DMS153 treated with DMSO at 0.1 percent for 48 hours (cell line): ENCODE measurements around the gene SRGAP3.

Experiments used
- DNase-seq: peaks from one replicate; lab custom pipeline; 2025; ENCODE audit not compliant: unreplicated experiment; lab: John Stamatoyannopoulos, UW

Gene SRGAP3

GRCh38 chr3:8976540-8977182 is 272.8 kb downstream of the SRGAP3 start:
- no peak for DNase-seq

- no peak for DNase-seq
Measured at GRCh38 chr3:8975081-8976020, 274.1 kb downstream of the SRGAP3 start.

DNA sequence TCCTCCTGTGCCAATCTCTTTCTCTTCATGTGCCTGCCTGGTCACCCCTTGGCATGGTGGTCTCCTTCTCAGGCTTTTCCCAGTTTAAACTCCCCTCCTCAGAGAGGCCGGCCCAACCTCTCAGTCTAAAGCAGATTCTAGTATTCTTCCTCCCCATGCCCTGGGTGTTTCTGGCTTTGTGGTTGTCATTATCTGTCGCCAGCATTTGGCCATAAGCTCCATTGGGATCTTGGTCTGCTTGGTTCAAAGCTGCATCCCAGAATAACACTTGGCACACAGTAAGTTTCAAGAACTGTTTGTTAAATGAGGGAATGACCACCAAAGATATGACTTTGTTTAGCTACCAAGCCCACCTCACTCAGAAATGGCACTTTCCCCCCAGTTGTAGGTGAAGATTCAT is 275.0 kb downstream of the SRGAP3 start:
- DNase-seq: no peak

- no peak for DNase-seq
Measured at GRCh38 chr3:8972639-8973038, 276.8 kb downstream of the SRGAP3 start.

DNA sequence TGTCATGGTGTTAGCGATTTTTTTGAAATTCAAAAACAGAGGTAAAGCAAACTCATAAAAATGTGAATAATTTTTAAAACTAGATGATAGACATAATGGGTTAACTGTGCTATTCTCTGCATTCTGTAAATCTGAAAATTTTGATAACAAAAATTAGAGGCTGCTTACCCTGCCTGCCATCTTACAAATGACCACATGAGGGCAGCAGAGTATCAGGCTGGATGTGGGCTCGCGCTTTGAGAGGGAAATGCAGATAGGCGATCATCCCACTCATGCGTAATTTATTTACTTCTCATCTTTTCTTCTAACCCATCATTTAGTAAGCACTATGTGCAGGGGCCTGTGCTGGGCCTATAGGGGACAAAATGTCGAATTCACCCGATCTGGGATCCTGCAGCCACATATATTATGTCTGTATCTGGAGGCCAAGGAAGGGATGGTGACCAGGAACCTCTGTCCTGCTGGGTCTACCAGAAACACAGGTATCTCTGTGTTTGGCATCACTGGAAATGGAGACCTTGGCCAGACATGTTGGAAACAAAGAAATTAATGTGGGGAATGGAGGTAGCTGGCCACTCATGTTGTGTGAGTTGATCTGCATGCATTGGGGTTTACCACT is 278.4 kb downstream of the SRGAP3 start:
- no peak for DNase-seq

DNA sequence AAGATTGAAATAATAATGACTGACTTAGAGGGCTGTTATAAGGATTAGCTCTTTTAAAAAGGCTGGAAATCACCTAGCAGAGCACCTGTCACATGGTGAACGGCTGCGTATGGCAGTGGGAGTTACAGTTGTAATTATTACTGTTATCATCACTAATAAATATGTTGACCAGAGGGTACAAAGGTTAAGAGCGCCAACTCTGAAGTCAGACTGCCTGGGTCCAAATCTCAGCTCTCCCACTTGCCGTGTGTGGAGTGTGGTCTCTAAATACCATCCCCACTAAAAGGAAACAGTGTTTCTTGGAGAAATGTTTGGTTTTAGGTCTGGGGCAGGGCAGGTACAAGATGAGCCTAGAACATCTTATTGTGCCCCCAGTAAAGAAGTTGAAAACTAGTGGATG is 280.2 kb downstream of the SRGAP3 start:
- DNase-seq: no peak

DNA sequence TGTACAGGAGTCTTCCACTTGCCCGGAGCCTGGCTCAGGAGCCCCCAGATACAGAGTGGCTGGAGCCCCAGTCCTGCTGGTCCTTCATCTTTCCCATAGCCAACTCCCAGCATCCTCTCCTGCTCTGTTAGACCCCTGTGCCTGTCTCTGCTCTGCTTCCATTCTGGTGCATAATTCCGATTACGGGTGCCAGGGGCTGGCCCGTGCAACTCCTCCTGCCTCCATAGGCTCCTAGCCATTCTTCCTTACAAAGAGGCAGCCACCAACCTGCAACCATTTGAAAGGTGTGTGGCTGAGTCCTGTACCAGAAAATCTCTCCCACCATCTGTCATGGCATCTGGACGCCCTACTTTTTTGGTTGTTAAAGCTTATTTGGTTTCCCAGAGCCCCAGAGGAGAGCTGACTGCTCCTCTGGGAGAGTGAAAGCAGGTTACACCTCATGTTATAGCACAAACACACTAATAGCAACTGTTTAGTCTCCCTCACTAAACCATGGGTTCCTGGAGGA is 281.0 kb downstream of the SRGAP3 start:
- no peak for DNase-seq

DNA sequence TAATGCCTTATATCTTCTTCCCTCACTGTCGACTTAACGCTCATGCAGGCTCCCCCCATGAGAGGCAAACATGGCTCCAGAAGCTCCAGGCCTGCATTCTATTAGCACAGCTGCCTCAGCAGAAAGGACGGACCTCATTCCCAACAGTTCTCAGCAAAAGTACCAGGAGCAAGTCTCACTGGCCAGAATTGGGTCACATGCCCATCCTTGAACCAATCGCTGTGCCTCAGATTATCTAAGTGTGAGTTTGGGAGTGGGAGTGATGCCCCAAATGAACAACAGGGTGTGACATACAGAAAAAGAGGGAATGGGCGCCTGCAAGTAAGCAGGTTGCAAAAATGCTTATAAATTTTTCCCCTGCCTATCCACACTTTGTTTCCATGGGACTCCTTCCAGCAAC is 281.9 kb downstream of the SRGAP3 start:
- DNase-seq: no peak

DNA sequence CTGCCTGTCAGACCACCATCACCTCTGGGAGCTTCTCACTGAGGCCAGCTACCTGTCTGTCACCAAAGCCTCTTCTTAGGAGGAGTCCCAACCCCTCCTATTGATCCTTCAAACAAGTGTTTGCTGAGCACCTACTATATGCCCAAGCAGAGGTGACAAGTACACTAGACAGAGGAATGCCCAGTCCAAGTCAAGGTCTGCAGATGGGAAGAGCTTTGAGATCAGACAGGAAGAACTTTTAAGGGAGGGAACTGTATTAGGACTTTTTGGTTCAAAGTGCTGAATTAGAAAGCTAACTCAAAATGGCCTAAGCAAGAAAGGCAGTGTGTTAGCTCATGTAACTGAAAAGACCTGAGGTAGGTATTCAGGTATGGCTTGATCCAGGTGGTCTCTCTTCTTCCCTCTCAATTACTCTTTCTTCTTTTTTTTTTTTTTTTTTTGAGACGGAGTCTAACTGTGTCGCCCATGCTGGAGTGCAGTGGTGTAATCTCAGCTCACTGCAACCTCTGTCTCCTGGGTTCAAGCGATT is 282.6 kb downstream of the SRGAP3 start:
- DNase-seq: no peak

GRCh38 chr3:8966150-8966819 is 283.2 kb downstream of the SRGAP3 start:
- DNase-seq: no peak

DNA sequence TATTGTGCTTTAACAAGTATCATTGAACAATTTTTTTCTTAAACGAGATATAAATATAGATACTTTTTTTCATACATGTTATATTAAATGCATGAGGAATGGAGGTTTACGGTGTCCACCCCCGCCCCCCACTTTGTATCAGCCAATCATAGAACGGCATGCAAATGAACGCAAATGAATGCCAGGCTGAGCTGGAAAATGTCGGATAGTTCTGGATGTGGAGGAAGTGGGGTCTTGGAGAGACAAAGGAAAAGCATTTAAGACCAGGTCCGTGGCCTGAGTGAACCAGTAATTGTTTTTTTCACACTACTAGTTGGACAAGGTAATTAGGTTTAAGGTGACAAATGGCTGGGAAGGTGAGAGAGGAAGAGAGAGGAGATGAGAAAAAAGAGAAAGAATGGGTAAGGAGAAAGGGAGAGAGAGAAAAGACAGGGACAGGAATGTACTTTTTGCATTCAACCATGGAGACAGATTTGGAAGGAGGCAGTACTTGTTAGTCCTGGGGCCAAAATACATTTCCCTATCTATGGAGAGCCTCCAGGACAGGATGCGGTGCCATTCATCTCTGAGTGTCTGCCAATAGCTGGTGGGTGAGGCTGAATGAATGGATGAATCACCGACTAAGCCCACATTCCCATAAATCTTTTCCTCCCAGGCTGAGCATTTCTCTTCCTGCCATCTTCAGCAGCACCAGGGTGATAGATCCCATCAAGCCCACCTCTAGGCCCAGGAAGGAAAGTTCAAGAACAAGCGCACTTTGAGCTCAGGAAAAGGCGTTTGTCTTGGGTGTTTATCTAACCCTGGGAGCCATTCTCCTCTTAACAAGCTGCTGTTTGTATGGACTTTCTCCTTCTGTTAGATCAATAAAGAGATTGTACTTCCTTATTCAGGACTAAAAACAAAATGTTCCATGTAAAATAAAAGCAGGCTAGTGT is 284.7 kb downstream of the SRGAP3 start:
- DNase-seq: no peak

- peak; percentile 72 for DNase-seq
Measured at GRCh38 chr3:8963137-8963853, 286.2 kb downstream of the SRGAP3 start, which contains the start of gene RAD18. Gene RAD18 (minus strand): TSS chr3:8963472. CDS start chr3:8963385, 87 bp downstream.

GRCh38 chr3:8962226-8962861 is 287.1 kb downstream of the SRGAP3 start:
- no peak for DNase-seq

- DNase-seq: no peak
Measured at GRCh38 chr3:8959668-8960067, 289.8 kb downstream of the SRGAP3 start.

- DNase-seq: no peak
Measured at GRCh38 chr3:8954938-8955763, 294.3 kb downstream of the SRGAP3 start.

GRCh38 chr3:8953313-8953712 is 296.1 kb downstream of the SRGAP3 start:
- no peak for DNase-seq

DNA sequence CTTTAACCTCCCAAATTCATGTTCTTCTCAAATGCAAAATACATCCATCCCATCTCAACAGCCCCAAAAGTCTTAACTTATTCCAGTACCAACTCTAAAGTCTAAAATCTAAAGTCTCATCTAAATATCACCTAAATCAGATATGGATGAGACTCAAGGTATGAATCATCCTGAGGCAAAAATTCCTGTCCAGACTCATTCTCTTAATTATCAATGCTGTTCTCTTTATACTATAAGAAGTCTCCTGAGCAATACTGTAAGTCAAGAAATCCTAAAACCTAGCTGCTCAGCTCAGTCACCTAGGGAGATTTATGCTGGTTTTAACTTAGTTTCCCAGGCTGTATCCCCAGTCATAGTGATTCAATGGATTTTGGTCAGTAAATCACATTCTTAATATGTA is 297.3 kb downstream of the SRGAP3 start:
- no peak for DNase-seq
